ENCODE data around the gene PDLIM1.

DNA sequence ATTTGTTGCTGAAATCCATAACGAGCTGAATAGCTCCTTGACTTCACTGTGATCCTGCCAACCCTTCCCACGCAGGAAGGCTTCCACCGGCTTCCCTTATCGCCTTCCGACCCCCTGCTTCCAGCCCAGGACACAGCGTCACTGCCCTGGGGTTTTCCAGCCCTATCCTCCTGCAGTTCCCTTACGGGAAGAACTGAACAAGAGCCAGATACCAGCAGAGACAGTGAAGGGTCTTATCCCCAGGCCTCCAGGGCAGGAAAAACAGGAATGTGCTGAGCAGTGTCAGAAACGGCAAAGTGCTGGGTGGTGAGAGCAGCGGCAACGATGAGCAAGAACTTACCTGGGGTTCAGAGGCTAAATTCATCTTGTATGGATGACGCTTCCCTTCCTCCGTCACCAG is 22.4 kb downstream of the PDLIM1 start:
- no peak for TF ChIP-seq EZH2 (IDR thresholded peaks at IDR 0.05; ENCODE audit: insufficient read depth, poor library complexity, severe bottlenecking)
- no peak for TF ChIP-seq EZH2phosphoT487 (IDR thresholded peaks at IDR 0.05; ENCODE audit: insufficient read depth, low read depth)
